ENCODE measurements around the gene FAF2.
"Not testable (repeated sequence)": the region's sequence is repeated elsewhere in the genome, so short reads cannot be mapped to it uniquely, and the experiment has no call there.

FAF2 gene

GRCh38 chr5:176447978-176448608, at the start of gene FAF2:
FAF2 (plus strand) TSS chr5:176448385; CDS start chr5:176448408, 23 bp downstream.
- peak; percentile 84 for DNase-seq

- DNase-seq = no peak
Observed at GRCh38 chr5:176400382-176401156, 47.6 kb upstream of the FAF2 start.

- DNase-seq = no peak
Observed at GRCh38 chr5:176401281-176402205, 46.6 kb upstream of the FAF2 start.

GRCh38 chr5:176405656-176406435, 42.3 kb upstream of the FAF2 start:
- DNase-seq = no peak

- DNase-seq = no peak
Observed at GRCh38 chr5:176406436-176407052, 41.6 kb upstream of the FAF2 start.

GRCh38 chr5:176407456-176408251, 40.5 kb upstream of the FAF2 start:
- DNase-seq = no peak

GRCh38 chr5:176408252-176408573, 40.0 kb upstream of the FAF2 start:
- DNase-seq = not testable (repeated sequence)

GRCh38 chr5:176408590-176408989, 39.6 kb upstream of the FAF2 start:
- no peak for DNase-seq

- no peak for DNase-seq
Observed at GRCh38 chr5:176409765-176410164, 38.4 kb upstream of the FAF2 start.

- no peak for DNase-seq
Observed at GRCh38 chr5:176410486-176411180, 37.6 kb upstream of the FAF2 start.

GRCh38 chr5:176412517-176413254, 35.5 kb upstream of the FAF2 start:
- no peak for DNase-seq

GRCh38 chr5:176413255-176413565, 35.0 kb upstream of the FAF2 start:
- no peak for DNase-seq

GRCh38 chr5:176413709-176414191, 34.4 kb upstream of the FAF2 start:
- no peak for DNase-seq

- DNase-seq = no peak
Observed at GRCh38 chr5:176414704-176415103, 33.5 kb upstream of the FAF2 start.

- DNase-seq = no peak
Observed at GRCh38 chr5:176415240-176415951, 32.8 kb upstream of the FAF2 start.

- peak; percentile 50 for DNase-seq
Observed at GRCh38 chr5:176415952-176416924, 31.9 kb upstream of the FAF2 start, which contains the start of gene CLTB. CLTB (minus strand) TSS chr5:176416539; CDS start chr5:176416363, 176 bp downstream.

- no peak for DNase-seq
Observed at GRCh38 chr5:176416965-176417364, 31.2 kb upstream of the FAF2 start.

GRCh38 chr5:176418251-176418650, 29.9 kb upstream of the FAF2 start:
- DNase-seq = no peak
